ENCODE data around the gene PTDSS2.
"Not testable (repeated sequence)": the region's sequence is repeated elsewhere in the genome, so short reads cannot be mapped to it uniquely, and the experiment has no call there.

The PTDSS2 gene

DNA sequence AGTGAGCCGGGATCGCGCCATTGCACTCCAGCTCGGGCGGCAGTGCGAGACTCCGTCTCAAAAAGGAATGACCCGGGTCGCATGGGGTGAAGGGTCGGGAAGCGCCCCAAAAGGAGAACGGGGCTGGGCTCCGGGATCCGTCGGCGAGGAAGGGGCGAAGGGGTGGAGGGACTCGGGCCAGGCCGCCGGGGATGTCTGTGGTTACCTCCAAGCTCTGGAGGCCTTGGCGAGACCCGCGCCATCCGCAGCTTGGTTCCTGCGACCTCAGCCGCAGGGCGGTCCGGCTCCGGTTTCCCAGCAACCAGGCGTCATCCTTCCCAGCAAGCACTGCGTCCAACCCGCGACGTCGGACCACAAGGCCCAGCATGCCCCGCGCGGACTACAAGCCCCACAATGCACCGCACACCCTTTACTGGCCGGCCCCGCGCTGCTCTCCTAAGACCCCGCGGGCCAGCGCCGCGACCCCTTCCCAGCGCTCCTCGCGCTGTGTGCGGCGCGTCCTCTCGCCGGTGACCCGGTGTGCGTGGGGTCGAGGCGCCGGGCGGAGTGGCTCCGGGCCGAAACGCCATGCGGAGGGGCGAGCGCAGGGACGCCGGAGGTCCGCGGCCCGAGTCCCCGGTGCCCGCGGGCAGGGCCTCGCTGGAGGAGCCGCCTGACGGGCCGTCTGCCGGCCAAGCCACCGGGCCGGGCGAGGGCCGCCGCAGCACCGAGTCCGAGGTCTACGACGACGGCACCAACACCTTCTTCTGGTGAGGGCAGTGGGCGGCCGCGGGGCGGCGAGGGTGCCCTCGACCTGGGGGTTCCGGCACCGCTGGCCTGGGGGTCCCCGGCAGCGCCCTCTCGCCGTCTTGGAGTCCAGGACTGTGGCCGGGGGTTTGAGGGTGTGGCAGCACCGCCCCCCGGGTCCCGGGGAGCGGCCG lies at the start of gene PTDSS2:
Gene PTDSS2 (plus strand): TSS at position 391 of the 920 bp plus-strand sequence. CDS start 177 bp downstream, at position 568.
- H3K4me3 ChIP-seq (ENCODE audit: low read depth, low read length) = peak within 1 kb of the TSS; percentile 68

DNA sequence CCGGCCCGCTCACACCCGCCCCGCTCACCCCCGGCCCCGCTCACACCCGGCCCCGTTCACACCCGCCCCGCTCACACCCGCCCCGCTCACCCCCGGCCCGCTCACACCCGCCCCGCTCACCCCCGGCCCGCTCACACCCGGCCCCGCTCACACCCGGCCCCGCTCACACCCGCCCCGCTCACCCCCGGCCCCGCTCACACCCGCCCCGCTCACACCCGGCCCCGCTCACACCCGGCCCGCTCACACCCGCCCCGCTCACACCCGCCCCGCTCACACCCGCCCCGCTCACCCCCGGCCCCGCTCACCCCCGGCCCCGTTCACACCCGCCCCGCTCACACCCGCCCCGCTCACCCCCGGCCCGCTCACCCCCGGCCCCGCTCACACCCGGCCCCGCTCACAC lies 48.9 kb upstream of the PTDSS2 start:
- H3K4me3 ChIP-seq (ENCODE audit: low read depth, low read length); in situ Hi-C loops (cut with HindIII; ENCODE audit: low sequenced_read_pairs); DNase-seq (ENCODE audit: low read depth, low spot score): not testable (repeated sequence)

More for the DNA sequence above, at the start of gene PTDSS2:
- in situ Hi-C loops (cut with HindIII; ENCODE audit: low sequenced_read_pairs) = no loop called here
- TF ChIP-seq, protein P1, sequence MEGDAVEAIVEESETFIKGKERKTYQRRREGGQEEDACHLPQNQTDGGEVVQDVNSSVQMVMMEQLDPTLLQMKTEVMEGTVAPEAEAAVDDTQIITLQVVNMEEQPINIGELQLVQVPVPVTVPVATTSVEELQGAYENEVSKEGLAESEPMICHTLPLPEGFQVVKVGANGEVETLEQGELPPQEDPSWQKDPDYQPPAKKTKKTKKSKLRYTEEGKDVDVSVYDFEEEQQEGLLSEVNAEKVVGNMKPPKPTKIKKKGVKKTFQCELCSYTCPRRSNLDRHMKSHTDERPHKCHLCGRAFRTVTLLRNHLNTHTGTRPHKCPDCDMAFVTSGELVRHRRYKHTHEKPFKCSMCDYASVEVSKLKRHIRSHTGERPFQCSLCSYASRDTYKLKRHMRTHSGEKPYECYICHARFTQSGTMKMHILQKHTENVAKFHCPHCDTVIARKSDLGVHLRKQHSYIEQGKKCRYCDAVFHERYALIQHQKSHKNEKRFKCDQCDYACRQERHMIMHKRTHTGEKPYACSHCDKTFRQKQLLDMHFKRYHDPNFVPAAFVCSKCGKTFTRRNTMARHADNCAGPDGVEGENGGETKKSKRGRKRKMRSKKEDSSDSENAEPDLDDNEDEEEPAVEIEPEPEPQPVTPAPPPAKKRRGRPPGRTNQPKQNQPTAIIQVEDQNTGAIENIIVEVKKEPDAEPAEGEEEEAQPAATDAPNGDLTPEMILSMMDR (IDR thresholded peaks at IDR 0.05; ENCODE audit: low read depth, low read length) = no peak
- DNase-seq (ENCODE audit: low read depth, low spot score) = peak; percentile 96

DNA sequence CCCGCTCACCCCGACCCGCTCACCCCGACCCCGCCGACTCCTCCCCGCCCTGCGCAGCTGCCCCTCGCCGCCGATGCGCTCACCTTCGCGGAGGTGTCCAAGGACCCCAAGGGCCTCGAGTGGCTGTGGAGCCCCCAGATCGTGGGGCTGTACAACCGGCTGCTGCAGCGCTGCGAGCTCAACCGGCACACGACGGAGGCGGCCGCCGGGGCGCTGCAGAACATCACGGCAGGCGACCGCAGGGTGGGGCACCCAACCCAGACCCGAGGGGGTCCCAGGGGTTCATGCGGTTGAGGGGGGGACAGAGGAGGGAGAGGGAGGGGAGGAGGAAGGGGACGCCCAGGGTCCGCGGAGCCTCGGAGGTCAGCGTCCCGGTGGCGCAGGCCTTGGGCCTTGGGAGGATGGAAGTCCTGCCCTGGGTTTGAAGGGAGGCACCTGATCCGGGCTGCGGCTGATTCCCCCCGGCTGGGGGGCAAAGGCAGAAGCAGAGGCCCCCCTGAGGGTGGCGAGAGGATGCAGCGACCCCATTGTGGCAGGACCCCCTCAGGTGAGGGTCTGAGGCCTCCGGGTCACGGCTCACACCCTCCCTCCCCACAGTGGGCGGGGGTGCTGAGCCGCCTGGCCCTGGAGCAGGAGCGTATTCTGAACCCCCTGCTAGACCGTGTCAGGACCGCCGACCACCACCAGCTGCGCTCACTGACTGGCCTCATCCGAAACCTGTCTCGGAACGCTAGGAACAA lies 46.9 kb upstream of the PTDSS2 start:
- in situ Hi-C loops (cut with HindIII; ENCODE audit: low sequenced_read_pairs) = no loop called here
- DNase-seq (ENCODE audit: low read depth, low spot score) = no peak
- TF ChIP-seq, protein P1 (IDR thresholded peaks at IDR 0.05; ENCODE audit: low read depth, low read length) = no peak
- no peak overlapping the region for H3K4me3 ChIP-seq (ENCODE audit: low read depth, low read length)

DNA sequence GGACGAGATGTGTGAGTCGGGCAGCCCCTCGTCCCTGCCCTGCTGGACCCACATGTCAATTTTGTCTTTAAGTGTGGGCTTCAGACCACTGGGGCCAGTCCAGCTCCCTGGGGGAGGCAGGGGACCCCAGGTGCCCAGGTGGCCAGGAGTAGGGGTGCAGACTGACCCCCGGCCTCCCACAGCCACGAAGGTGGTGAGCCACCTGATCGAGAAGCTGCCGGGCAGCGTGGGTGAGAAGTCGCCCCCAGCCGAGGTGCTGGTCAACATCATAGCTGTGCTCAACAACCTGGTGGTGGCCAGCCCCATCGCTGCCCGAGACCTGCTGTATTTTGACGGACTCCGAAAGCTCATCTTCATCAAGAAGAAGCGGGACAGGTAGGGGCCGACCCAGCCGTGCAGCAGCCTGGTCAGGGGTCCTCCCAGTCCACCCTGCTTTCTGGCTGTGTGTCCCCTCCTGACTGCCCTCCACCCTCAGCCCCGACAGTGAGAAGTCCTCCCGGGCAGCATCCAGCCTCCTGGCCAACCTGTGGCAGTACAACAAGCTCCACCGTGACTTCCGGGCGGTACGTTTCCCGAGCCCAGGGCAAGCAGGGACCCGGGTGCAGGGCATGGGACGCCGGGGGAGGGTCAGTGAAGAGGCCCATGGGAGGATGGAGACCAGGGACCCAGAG lies 46.2 kb upstream of the PTDSS2 start:
- in situ Hi-C loops (cut with HindIII; ENCODE audit: low sequenced_read_pairs) = no loop called here
- DNase-seq (ENCODE audit: low read depth, low spot score) = no peak
- H3K4me3 ChIP-seq (ENCODE audit: low read depth, low read length) = no peak overlapping the region
- TF ChIP-seq, protein P1 (IDR thresholded peaks at IDR 0.05; ENCODE audit: low read depth, low read length) = no peak

DNA sequence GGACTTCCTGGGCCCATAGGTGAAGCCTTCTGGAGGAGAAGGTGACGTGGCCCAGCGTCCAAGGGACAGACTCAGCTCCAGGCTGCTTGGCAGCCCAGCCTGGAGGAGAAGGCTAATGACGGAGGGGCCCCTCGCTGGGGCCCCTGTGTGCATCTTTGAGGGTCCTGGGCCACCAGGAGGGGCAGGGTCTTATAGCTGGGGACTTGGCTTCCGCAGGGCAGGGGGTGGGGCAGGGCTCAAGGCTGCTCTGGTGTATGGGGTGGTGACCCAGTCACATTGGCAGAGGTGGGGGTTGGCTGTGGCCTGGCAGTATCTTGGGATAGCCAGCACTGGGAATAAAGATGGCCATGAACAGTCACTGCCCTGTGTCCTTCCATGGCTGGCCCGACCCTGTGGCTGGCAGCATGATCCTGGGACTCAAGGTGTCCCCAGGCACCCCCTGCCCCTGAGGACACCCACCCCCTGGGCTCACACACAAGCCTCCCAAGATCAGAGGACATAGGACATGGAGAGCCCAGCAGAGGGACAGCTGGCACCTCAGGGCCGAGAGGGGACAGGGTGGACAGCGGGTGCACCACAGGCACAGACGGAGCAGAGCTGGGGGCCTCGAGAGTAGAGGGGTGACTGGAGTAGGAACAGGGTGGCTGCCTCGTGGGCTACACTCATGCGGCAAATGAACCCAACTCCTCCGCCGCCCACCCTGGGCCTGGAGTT lies 45.4 kb upstream of the PTDSS2 start:
- H3K4me3 ChIP-seq (ENCODE audit: low read depth, low read length) = no peak overlapping the region
- TF ChIP-seq, protein P1 (IDR thresholded peaks at IDR 0.05; ENCODE audit: low read depth, low read length) = no peak
- no peak for DNase-seq (ENCODE audit: low read depth, low spot score)
- in situ Hi-C loops (cut with HindIII; ENCODE audit: low sequenced_read_pairs) = no loop called here

DNA sequence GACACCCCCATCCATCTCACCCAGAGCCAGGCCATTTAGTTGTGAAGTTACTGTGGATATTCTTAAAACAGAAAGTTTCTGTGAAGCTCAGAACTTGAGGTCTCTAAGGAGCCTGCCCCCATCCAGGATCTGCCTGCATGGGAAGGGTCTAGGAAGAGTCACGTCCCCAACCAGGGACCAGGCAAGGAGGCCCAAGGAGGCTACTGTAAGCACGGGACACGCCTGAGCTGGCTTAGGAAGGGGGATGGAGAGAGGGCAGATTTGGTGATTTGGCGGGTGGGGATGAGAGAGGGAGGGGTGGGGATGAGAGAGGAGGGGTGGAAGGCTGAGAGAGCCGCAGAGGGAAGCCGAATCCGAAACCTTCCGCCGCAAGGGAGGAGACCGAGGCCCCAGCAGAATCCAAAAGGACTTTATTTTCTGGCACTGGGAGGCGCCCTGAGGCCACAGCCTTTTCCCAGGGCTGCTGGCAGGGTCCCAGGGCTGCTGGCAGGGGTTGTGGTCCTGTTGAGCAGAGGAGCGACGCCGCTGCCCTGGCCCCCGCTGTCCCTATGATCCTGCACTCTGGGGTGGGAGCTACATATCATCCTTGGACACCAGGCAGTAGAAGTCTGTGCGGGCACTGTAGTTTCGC lies 44.6 kb upstream of the PTDSS2 start:
- in situ Hi-C loops (cut with HindIII; ENCODE audit: low sequenced_read_pairs) = no loop called here
- TF ChIP-seq, protein P1 (IDR thresholded peaks at IDR 0.05; ENCODE audit: low read depth, low read length) = no peak
- no peak overlapping the region for H3K4me3 ChIP-seq (ENCODE audit: low read depth, low read length)
- no peak for DNase-seq (ENCODE audit: low read depth, low spot score)
